Kidney capillary endothelial cell (primary cell): Measurements from ENCODE around the gene RPH3AL.
"Not testable (repeated sequence)": the region's sequence is repeated elsewhere in the genome, so short reads cannot be mapped to it uniquely, and the experiment has no call there.

Experiments used
- DNase-seq: peaks from one replicate; pipeline ENCODE4 v3.0.0-alpha.2; 2018; ENCODE audit warnings: low spot score

The RPH3AL gene

GRCh38 chr17:260944-261343, 91.7 kb downstream of the RPH3AL start:
- no peak for DNase-seq

GRCh38 chr17:260031-260791, 92.4 kb downstream of the RPH3AL start:
- DNase-seq = no peak

- DNase-seq = no peak
Observed at GRCh38 chr17:259341-259976, 93.1 kb downstream of the RPH3AL start.

- no peak for DNase-seq
Observed at GRCh38 chr17:258906-259305, 93.7 kb downstream of the RPH3AL start.

DNA sequence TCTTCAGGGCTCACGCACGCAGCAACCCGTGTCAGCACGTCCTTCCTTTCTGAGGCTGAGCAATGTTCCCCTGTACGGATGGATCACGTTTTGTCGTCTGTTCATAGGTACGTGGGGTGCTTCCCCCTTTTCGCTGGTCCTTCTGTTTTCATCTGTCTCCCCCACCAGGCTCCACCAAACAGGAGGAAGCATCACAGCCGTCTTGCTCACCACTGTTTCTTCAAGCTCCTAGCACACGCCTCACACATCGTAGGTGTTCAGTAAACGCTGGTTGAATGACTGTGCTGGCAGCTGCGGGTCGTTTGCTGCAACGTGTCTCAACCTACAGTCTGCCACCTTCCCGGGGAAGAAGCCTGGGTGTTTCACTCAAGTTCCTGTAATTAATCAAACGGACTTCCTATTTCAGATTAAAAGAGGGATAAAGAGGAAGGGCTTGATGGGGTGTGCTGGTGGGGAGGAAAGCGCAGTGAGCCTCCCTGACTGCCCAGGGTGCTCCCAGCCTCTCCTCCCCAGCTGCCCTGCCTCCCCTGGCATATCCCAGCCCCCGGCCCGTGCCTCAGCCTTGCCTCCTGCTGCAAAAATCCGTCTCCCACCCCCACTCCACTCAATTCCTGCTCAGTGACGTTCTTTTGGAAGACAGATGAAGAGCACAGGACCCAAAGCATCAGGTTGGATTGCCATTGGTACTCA, 94.4 kb downstream of the RPH3AL start:
- peak; percentile 38 for DNase-seq

GRCh38 chr17:253091-253846, 99.3 kb downstream of the RPH3AL start:
- no peak for DNase-seq

DNA sequence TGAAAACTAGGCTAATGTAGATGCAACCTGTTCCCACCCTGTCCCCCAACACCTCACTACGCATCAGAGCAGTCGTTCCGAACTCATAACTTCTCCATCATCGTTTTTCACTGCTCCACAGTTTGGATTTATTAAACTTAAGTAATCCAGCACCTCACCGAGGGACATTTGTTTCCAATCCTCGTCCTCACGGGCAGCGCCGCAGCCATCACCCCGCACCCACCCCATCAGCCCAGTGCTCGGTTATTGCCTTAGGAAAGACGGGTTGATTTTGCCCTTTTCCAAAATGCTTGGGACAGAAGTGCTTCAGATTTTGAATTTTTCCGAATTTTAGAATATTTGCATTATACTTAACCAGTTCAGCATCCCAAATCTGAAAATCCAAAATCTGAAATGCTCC, 100.2 kb downstream of the RPH3AL start:
- DNase-seq = no peak

GRCh38 chr17:251531-251930, 101.1 kb downstream of the RPH3AL start:
- DNase-seq = no peak

DNA sequence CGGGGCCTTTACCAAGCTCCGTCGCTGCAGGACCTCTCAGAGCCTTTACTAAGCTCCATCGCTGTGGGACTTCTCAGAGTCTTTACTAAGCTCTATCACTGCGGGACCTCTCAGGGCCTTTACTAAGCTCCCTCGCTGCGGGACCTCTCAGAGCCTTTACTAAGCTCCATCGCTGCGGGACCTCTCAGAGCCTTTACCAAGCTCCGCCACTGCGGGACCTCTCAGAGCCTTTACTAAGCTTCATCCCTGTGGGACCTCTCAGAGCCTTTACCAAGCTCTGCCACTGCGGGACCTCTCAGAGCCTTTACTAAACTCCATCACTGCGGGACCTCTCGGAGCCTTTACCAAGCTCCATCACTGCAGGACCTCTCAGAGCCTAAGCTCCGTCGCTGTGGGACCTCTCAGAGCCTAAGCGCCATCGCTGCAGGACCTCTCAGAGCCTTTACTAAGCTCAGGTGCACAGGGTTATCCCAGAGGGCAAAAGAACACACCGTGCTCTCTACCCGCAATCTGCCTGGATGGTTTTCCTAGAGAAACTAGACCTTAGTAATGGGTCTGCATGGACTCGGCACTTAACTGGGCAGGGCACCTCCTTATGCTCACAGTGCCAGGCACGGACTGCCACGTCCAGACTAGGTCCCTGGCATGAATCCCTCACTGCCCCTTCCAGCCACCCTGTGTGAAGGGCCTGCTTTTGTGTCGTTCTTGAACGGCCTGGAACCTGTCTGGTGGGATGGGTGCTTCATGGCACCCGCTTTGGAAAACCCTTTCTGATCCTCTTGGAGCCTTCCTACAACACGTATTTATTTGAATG, 101.9 kb downstream of the RPH3AL start:
- DNase-seq = no peak

GRCh38 chr17:249236-249993, 103.2 kb downstream of the RPH3AL start:
- DNase-seq = no peak

DNA sequence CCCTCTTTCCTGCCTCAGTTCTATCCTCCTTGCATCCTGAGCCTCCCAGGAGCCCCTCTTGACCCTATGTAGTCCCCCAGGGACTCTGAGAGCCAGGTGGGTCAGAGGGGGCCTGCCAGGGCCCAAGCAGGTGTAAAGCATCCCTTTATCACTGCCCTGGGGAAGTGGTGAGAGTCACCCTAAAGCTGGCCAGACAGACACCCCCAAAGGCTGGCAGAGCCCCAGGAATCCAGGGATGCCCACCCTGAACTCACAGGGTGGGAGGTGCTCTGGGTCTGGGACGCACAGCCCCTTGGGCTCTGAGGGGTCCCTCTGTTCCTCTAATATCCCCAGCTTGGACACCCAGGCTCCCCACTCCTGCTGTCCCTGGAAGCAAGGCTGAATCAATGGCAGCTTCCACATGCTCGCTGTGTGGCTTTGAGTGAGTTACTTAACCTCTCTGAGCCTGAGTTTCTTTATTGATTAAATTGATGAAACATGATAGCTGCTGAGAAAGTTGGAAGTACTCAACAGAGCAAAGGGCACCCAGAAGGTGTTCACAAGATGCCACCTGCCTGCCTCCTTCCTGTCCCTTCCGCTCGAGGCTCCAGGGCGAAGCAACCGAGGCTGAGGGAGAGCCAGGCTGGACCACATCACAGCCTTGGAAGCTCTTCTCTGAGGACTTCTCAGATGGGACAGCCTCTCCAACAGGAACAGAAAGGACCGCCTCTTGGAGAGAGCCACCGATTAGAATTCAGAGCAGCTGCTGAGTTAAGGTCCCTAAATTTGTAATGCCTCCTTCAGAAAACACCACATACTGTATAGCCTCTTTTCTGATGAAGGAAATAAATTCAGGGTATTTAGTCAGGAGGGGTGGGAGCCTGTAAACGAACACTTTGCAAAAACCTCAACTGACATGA, 104.0 kb downstream of the RPH3AL start:
- DNase-seq = no peak

DNA sequence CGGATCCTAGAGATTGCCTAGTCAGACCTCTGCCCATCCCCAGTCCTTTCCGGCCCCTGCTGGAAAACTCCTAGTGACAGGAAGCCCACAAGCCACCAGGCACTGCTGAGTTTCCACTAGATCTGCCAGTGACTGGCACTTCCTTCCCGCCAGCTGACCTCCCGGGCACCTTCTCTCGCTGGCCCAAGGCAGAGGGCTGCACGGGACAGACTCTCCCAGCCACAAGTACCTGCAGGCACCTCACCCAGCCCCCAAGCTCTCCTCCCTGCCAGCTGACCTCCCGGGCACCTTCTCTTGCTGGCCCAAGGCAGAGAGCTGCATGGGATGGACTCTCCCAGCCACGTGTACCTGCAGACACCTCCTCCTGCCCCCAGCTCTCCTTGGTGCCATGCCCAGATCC, 104.8 kb downstream of the RPH3AL start:
- peak; percentile 73 for DNase-seq

DNA sequence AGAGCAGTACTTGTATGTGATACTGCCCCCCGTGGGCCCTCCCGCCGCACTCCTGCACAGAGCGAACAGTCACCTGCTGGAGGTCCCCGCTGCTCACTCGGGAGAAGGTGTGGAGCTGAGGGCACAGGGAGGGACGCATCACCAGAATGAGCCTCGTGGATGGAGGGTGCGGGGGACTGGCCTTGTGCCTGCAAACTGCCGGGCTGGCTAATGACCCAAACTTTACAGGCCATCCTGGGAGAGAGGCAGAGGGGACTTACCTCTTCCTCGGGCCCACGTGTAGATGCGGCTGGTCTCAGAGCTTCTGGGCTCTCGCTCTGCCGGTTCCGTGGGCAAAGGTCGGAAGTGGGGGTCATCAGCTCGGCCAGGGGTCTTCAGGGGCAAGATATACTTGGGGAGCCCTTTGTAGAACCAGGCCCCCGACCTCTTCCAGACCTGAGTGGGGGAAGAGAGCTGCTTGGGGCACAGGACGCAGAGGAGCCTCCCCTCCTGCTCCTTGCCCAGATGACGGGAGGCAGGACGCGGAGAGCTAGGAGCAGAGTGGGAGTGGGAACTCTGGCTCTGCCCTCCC, 105.7 kb downstream of the RPH3AL start:
- DNase-seq = no peak

DNA sequence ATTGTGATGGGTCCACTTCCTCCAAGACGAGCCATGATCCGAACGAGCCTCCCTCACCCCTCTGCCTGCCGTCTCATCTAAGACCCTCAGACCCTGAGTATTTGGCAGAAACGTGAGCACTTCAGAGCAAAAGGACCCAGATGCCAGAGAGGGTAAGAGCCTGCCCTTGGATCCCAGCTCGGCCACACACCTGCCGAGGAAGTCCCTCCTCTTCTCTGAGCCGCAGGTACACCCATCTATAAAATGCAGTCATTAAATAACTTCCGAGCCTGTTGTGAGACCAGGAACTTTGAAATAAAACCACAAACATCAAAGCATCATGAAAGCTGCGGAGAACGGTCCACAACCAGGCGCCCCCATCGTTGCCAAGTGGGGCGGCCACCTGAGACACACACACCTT, 106.4 kb downstream of the RPH3AL start:
- DNase-seq = no peak

DNA sequence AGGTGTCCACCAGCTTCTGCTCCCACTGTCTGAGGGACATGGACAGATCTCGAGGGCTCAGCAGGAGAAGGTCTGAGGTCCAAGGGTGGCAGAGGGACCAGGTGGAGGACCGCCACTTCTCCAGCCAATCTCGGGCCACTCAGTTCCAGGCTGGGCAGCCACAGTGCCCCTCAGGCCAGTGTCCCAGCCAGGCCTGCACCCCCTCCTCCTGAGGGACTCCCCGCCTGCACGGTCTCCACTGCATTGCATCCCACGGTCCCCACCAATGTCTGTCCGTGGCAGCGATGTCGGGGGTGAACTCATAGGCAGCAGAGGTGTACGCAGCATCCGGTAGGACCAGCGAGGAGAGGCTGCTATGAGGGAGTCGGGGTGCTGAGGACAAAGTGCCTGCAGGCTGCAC, 107.0 kb downstream of the RPH3AL start:
- no peak for DNase-seq

DNA sequence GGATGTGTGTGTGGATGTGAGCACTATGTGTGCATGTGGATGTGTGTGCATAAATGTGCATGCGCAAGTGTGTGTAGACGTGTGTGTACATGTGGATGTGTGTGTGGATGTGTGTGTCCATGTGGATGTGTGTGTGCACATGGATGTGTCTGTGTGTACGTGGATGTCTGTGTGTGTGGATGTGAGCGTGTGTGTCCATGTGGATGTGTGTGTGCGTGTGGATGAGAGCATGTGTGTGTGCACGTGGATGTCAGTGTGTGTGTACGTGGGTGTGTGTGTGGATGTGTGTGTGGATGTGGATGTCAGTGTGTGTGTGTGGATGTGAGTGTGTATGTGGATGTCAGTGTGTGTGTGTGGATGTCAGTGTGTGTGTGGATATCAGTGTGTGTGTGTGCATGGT, 107.6 kb downstream of the RPH3AL start:
- DNase-seq = no peak

GRCh38 chr17:243924-244323, 108.7 kb downstream of the RPH3AL start:
- not testable (repeated sequence) for DNase-seq

DNA sequence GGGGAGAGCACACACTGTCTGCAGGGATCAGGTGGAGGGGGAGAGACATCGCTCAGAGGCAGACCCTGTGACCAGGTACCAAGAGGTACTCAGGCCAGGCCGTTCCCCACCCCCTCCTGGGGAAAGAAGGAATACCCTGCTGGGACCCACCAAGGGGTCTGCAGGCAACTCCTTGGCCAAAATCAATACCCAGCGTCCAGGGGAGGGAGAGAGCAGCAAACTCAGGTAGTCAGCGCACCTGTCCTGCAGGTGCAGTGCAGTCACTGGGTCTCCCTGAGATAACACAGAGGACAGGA, 113.7 kb downstream of the RPH3AL start:
- DNase-seq = no peak

DNA sequence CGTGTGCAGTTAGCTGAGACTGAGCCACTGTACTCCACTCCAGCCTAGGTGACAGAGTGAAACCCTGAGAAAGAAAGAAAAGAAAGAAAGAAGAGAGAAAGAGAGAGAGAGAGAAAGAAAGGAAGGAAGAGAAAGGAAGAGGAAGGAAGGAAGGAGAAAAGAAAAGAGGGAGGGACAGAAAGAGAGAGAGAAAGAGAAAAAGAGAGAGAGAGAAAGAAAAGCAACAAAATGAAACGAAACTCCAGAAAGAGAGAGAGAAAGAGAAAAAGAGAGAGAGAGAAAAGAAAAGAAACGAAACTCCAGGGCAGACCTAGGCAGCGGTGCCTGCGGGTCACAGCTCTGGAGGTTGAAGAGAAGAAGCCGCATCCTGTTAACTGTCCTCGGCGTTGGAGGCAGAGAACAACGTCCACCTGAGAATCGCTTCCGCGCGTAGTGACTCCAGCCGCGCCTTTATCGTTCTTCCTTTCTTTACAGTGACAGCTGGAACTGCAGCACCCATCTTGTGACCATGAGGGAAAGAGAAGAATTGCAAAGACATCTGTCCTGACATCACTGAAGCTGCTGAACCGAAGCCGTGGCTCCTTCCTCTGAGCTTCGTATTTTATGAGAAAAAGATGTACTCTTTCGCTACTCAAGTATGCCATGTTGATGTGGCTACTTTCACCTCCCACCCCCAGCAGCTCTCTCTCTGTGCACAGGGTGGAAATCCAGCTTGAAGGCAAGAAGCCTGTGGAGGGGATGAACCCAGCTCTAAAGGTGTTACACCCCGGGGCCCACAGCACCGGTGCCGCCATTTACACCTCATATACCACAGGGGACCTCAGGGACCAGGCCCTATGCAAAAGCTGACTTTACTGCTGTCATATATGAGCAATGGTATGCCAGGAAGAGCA, 114.3 kb downstream of the RPH3AL start:
- DNase-seq = no peak
